NT2/D1 (cell line): ENCODE data around the gene DNAAF1.

Source experiments
- SUZ12 ChIP-seq: IDR thresholded peaks from 2 replicates; pipeline ENCODE4 v1.6.1; 2011; ENCODE audit not compliant: insufficient read length, insufficient read depth; ENCODE audit errors: extremely low read depth
- YY1 ChIP-seq: IDR thresholded peaks from 2 replicates; pipeline ENCODE4 v1.6.1; 2011; ENCODE audit not compliant: insufficient read length, insufficient read depth
- ZNF274 ChIP-seq: IDR thresholded peaks from 2 replicates; pipeline ENCODE4 v1.6.1; 2011; ENCODE audit warnings: mild to moderate bottlenecking, low read depth, low read length

GRCh38 chr16:84175350-84176081 lies 30.4 kb downstream of the DNAAF1 start:
- TF ChIP-seq ZNF274 = no peak
- no peak for TF ChIP-seq SUZ12
- no peak for TF ChIP-seq YY1
